GM18526 (cell line): Measurements from ENCODE around the gene OXT.

Source experiments
- POLR2A ChIP-seq: IDR thresholded peaks from 3 replicates; pipeline ENCODE4 v1.6.1; 2011; ENCODE audit not compliant: insufficient read length; ENCODE audit errors: extremely low read depth

Gene OXT

GRCh38 chr20:3101737-3102574, 30.5 kb downstream of the OXT start:
- no peak for TF ChIP-seq POLR2A

GRCh38 chr20:3102575-3103368, 31.4 kb downstream of the OXT start:
- TF ChIP-seq POLR2A, result no peak

GRCh38 chr20:3103369-3104032, 32.1 kb downstream of the OXT start:
- TF ChIP-seq POLR2A, result no peak

- TF ChIP-seq POLR2A, result no peak
These were observed 34.1 kb downstream of the OXT start for GRCh38 chr20:3105256-3106137.

- no peak for TF ChIP-seq POLR2A
These were observed 34.8 kb downstream of the OXT start for GRCh38 chr20:3106185-3106584.

- no peak for TF ChIP-seq POLR2A
These were observed 35.4 kb downstream of the OXT start for GRCh38 chr20:3106658-3107463.

- no peak for TF ChIP-seq POLR2A
These were observed 36.1 kb downstream of the OXT start for GRCh38 chr20:3107464-3108025.

GRCh38 chr20:3109350-3110302, 38.2 kb downstream of the OXT start:
- TF ChIP-seq POLR2A, result no peak

- TF ChIP-seq POLR2A, result no peak
These were observed 40.1 kb downstream of the OXT start for GRCh38 chr20:3111507-3111906.

- no peak for TF ChIP-seq POLR2A
These were observed 40.6 kb downstream of the OXT start for GRCh38 chr20:3111995-3112394.

GRCh38 chr20:3115190-3116107, 44.0 kb downstream of the OXT start:
- TF ChIP-seq POLR2A, result no peak

- TF ChIP-seq POLR2A, result no peak
These were observed 44.9 kb downstream of the OXT start for GRCh38 chr20:3116341-3116740.

- no peak for TF ChIP-seq POLR2A
These were observed 47.6 kb downstream of the OXT start for GRCh38 chr20:3119044-3119443.
